Thymus (tissue), 11 donors: ENCODE results near the gene ERBIN. TPM values are rescaled to one million over a fixed set of nuclear protein-coding genes. Genes with fewer than 3 reads are reported as not detected.

Experiments used
- DNase-seq, 9 donors: peaks; one replicate each; pipeline ENCODE4 v3.0.0-alpha.2; 2013; ENCODE audit warnings: low spot score in 9 of 9, low read depth in 6 of 9, missing footprints in 1 of 9
- H3K27ac ChIP-seq, 2 donors: one replicate each; pipeline ENCODE4 v1.5.1; 2013; ENCODE audit warnings: control low read depth in 1 of 2, low read depth in 1 of 2, low read length in 1 of 2, mild to moderate bottlenecking in 1 of 2, moderate library complexity in 1 of 2
- H3K27me3 ChIP-seq, 2 donors: one replicate each; pipeline ENCODE4 v1.5.1; 2013; ENCODE audit warnings: low read length in 1 of 2; ENCODE audit not compliant: control insufficient read depth in 2 of 2, insufficient read depth in 1 of 2
- H3K36me3 ChIP-seq, 2 donors: one replicate each; pipeline ENCODE4 v1.5.1; 2013; ENCODE audit warnings: low read length in 1 of 2, mild to moderate bottlenecking in 1 of 2, moderate library complexity in 1 of 2; ENCODE audit not compliant: control insufficient read depth in 2 of 2, insufficient read depth in 2 of 2
- H3K4me1 ChIP-seq, 2 donors: one replicate each; pipeline ENCODE4 v1.5.1; 2013; ENCODE audit warnings: low read length in 2 of 2; ENCODE audit not compliant: control insufficient read depth in 2 of 2, insufficient read depth in 2 of 2
- H3K4me3 ChIP-seq, 2 donors: one replicate each; pipeline ENCODE4 v1.5.1; 2013; ENCODE audit warnings: low read length in 2 of 2, control low read depth in 1 of 2, mild to moderate bottlenecking in 1 of 2
- H3K9me3 ChIP-seq, 2 donors: one replicate each; pipeline ENCODE4 v1.5.1; 2013; ENCODE audit warnings: low read length in 1 of 2, mild to moderate bottlenecking in 1 of 2; ENCODE audit not compliant: control insufficient read depth in 2 of 2, insufficient read depth in 1 of 2
- WGBS: extraction: QIAGEN DNeasy Blood & Tissue Kit; methylation state at CpG from one replicate; pipeline ENCODE4 v1.1.7; 2013; 5-methylcytosine and 5-hydroxymethylcytosine counted together
- polyA plus RNA-seq: library from polyadenylated mRNA; stranded (reverse); fragments of 200-250 nt; gene quantifications from one replicate; pipeline ENCODE4 v1.2.3, GENCODE V29; 2013
- total RNA-seq: library from RNA; stranded (reverse); fragments of 120-200 nt; gene quantifications from one replicate; pipeline ENCODE4 v1.2.4, GENCODE V29; 2013
- donor health status: healthy.

The ERBIN gene
- total and polyA plus RNA-seq, 2 donors = 45.0 to 75.8 TPM

- no peaks in the 10 kb centered on the region for H3K9me3 ChIP-seq
- under 1% methylated on average over 46 of the region's 46 CpGs for WGBS
- H3K4me3 ChIP-seq = peak overlapping the region; percentile 68
- peak overlapping the region; percentile 96 to 99 for H3K27ac ChIP-seq
- peaks cover 2 to 12% of the 10 kb centered on the region in 2 donors for H3K4me1 ChIP-seq
- peak; percentile 55 to 91 (median 74) for DNase-seq
- H3K36me3 ChIP-seq = peaks cover 0 to 5% of the 10 kb centered on the region in 2 donors
- no peaks in the 10 kb centered on the region for H3K27me3 ChIP-seq
Measured at GRCh38 chr5:65925044-65925600, 1.3 kb upstream of the ERBIN start.

GRCh38 chr5:65925601-65926275 lies 637 bp upstream of the ERBIN start:
- Histone ChIP-seq H3K4me3 (peak overlapping the region; percentile 68 to 90), H3K4me1 (peaks cover 2 to 12% of the 10 kb centered on the region in 2 donors), H3K36me3 (peaks cover 0 to 6% of the 10 kb centered on the region in 2 donors), H3K9me3 (no peaks in the 10 kb centered on the region), H3K27me3 (no peaks in the 10 kb centered on the region), H3K27ac (peak overlapping the region; percentile 96 to 99)
- DNase-seq = peak; percentile 49 to 91 (median 80)
- under 1% methylated on average over 91 of the region's 94 CpGs for WGBS

GRCh38 chr5:65926893-65927292 lies 518 bp downstream of the ERBIN start:
- peaks cover 2 to 12% of the 10 kb centered on the region in 2 donors for H3K4me1 ChIP-seq
- under 1% methylated on average over 16 of the region's 16 CpGs for WGBS
- H3K27ac ChIP-seq = peak overlapping the region; percentile 96 to 99
- peak in 7 of 9 donors; percentile 10 to 59 (median 36) for DNase-seq
- H3K27me3 ChIP-seq = no peaks in the 10 kb centered on the region
- H3K36me3 ChIP-seq = peaks cover 0 to 9% of the 10 kb centered on the region in 2 donors
- peak overlapping the region; percentile 68 to 90 for H3K4me3 ChIP-seq
- no peaks in the 10 kb centered on the region for H3K9me3 ChIP-seq

GRCh38 chr5:65927503-65928321 lies 1.3 kb downstream of the ERBIN start:
- WGBS = under 1% methylated on average over 13 of the region's 13 CpGs
- peaks cover 2 to 13% of the 10 kb centered on the region in 2 donors for H3K4me1 ChIP-seq
- DNase-seq = peak; percentile 24 to 76 (median 43)

GRCh38 chr5:65928322-65928752 lies 2.0 kb downstream of the ERBIN start:
- Histone ChIP-seq H3K27me3 (no peaks in the 10 kb centered on the region), H3K27ac (no peak overlapping the region), H3K4me1 (peaks cover 4 to 17% of the 10 kb centered on the region in 2 donors), H3K36me3 (peaks cover 0 to 9% of the 10 kb centered on the region in 2 donors), H3K4me3 (peak overlapping the region; percentile 68 to 90), H3K9me3 (no peaks in the 10 kb centered on the region)
- peak in 3 of 9 donors; percentile 21 to 42 (median 27) for DNase-seq
- 23% methylated on average over 5 of the region's 5 CpGs for whole genome bisulfite sequencing

More at GRCh38 chr5:65927503-65928321, 1.3 kb downstream of the ERBIN start:
- Histone ChIP-seq H3K4me3 (peak overlapping the region; percentile 68 to 90), H3K27me3 (no peaks in the 10 kb centered on the region), H3K36me3 (peaks cover 0 to 9% of the 10 kb centered on the region in 2 donors), H3K27ac (peak overlapping the region; percentile 15 to 96), H3K9me3 (no peaks in the 10 kb centered on the region)

- Histone ChIP-seq H3K27me3 (no peaks in the 10 kb centered on the region), H3K9me3 (no peaks in the 10 kb centered on the region), H3K4me3 (peak overlapping the region; percentile 68 to 90), H3K27ac (no peak overlapping the region), H3K4me1 (peaks cover 4 to 17% of the 10 kb centered on the region in 2 donors), H3K36me3 (peaks cover 0 to 9% of the 10 kb centered on the region in 2 donors)
- WGBS = 77% methylated on average over 3 of the region's 3 CpGs
- no peak for DNase-seq
Measured at GRCh38 chr5:65928860-65929259, 2.5 kb downstream of the ERBIN start.

- H3K4me3 ChIP-seq = no peak overlapping the region
- no peaks in the 10 kb centered on the region for H3K9me3 ChIP-seq
- peaks cover 4 to 6% of the 10 kb centered on the region in 2 donors for H3K4me1 ChIP-seq
- WGBS = 97% methylated on average over 4 of the region's 4 CpGs
- peaks cover 2 to 13% of the 10 kb centered on the region in 2 donors for H3K36me3 ChIP-seq
- no peak overlapping the region for H3K27ac ChIP-seq
- no peaks in the 10 kb centered on the region for H3K27me3 ChIP-seq
- no peak for DNase-seq
Measured at GRCh38 chr5:65932676-65933075, 6.3 kb downstream of the ERBIN start.

- Histone ChIP-seq H3K4me3 (no peak overlapping the region), H3K27ac (peak overlapping the region in 1 of 2 donors; percentile 31), H3K27me3 (no peaks in the 10 kb centered on the region), H3K36me3 (peaks cover 2 to 13% of the 10 kb centered on the region in 2 donors), H3K9me3 (peaks cover 0 to 1% of the 10 kb centered on the region in 2 donors), H3K4me1 (peaks cover 4 to 6% of the 10 kb centered on the region in 2 donors)
- WGBS = 91% methylated on average over 2 of the region's 2 CpGs
- DNase-seq = no peak
Measured at GRCh38 chr5:65933295-65933694, 6.9 kb downstream of the ERBIN start.
